Skeletal muscle satellite cell (primary cell): ENCODE measurements around the gene YIF1B.
"Not testable (repeated sequence)": the region's sequence is repeated elsewhere in the genome, so short reads cannot be mapped to it uniquely, and the experiment has no call there.

Source experiments
- H3K27me3 ChIP-seq: 2 replicates; pipeline ENCODE4 v1.7.0; 2013; ENCODE audit warnings: low read length; ENCODE audit not compliant: control insufficient read depth, insufficient read depth
- H3K36me3 ChIP-seq: 2 replicates; pipeline ENCODE4 v1.7.0; 2013; ENCODE audit warnings: mild to moderate bottlenecking, control low read depth, low read length; ENCODE audit not compliant: insufficient read depth
- H3K4me1 ChIP-seq: 2 replicates; pipeline ENCODE4 v1.7.0; 2013; ENCODE audit warnings: low read length; ENCODE audit not compliant: control insufficient read depth, insufficient read depth
- H3K4me2 ChIP-seq: 2 replicates; pipeline ENCODE4 v1.7.0; 2013; ENCODE audit warnings: mild to moderate bottlenecking, low read length
- H3K4me3 ChIP-seq: 2 replicates; pipeline ENCODE4 v1.7.0; 2013; ENCODE audit warnings: low read length
- H3K9ac ChIP-seq: 2 replicates; pipeline ENCODE4 v1.7.0; 2013; ENCODE audit warnings: mild to moderate bottlenecking, low read depth, low read length, moderate library complexity
- H3K9me3 ChIP-seq: replicated peaks from 2 replicates; pipeline ENCODE4 v1.7.0; 2013; ENCODE audit warnings: mild to moderate bottlenecking, control low read depth, low read length

Gene YIF1B

DNA sequence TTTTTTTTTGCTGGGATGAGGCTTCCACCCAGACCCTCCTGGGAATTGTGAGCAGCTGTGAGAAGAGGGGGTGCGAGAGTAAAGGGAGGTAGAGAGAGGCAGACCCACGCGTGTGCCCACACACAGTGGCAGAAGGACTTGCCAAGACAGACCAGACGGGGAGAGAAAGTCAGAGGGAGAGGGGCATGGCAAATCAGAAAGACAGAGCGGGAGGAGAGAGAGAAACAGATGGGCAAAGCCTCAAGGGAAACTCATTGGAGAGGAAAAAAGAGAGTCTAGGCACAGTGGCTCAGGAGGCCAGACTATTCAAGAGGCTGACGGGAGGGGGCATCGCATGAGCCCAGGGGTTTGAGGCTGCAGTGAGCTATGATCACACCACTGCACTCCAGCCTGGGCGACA, 36.9 kb upstream of the YIF1B start:
- Histone ChIP-seq H3K36me3 (no peaks in the 10 kb centered on the region), H3K4me2 (no peak overlapping the region), H3K9me3 (no peaks in the 10 kb centered on the region), H3K4me3 (no peak overlapping the region), H3K4me1 (no peaks in the 10 kb centered on the region), H3K9ac (no peak overlapping the region), H3K27me3 (peaks cover 43% of the 10 kb centered on the region)

DNA sequence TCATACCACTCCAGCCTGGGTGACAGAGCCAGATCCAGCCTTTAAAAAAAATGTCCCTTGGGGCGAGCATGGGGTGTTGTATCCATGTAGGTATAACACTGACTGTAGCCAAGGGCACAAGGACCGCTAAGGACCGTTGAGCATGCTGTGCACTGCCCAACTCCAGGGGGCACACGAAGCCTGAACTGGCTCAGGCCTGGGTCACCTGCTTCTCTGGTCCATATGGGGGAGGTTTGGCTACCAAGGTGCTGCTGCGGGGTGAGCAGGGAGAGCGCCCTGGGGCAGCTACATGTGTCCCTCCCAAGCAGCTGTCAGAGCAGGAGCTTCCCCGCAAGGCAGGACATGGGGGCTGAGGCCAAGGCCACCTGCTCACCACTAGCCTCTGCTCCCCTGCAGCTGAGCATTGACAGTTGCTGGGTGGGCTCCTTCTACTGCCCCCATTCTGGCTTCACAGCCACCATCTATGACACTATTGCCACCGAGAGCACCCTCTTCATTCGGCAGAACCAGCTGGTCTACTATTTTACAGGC, 36.2 kb upstream of the YIF1B start:
- no peak overlapping the region for H3K4me2 ChIP-seq
- no peak overlapping the region for H3K4me3 ChIP-seq
- no peaks in the 10 kb centered on the region for H3K36me3 ChIP-seq
- peaks cover 43% of the 10 kb centered on the region for H3K27me3 ChIP-seq
- no peak overlapping the region for H3K9ac ChIP-seq
- no peaks in the 10 kb centered on the region for H3K9me3 ChIP-seq
- no peaks in the 10 kb centered on the region for H3K4me1 ChIP-seq

DNA sequence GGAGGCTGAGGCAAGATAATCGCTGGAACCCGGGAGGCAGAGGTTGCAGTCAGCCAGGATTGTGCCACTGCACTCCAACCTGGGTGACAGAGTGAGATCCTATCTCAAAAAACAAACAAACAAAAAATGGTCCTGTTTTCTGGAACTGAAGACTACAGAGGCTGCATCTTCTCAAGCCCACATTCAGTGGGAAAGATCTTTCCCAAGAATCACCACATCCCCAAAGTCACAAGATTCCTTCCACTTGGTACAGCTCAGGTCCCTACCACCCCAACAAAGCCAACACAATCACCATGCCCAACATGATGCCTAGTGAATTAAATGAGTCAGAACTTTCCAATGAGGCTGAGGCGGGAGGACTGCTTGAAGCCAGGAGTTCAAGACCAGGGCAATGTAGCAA, 35.1 kb upstream of the YIF1B start:
- Histone ChIP-seq H3K9me3 (no peaks in the 10 kb centered on the region), H3K4me3 (no peak overlapping the region), H3K4me2 (no peak overlapping the region), H3K27me3 (peaks cover 32% of the 10 kb centered on the region), H3K36me3 (no peaks in the 10 kb centered on the region), H3K9ac (no peak overlapping the region), H3K4me1 (no peaks in the 10 kb centered on the region)

DNA sequence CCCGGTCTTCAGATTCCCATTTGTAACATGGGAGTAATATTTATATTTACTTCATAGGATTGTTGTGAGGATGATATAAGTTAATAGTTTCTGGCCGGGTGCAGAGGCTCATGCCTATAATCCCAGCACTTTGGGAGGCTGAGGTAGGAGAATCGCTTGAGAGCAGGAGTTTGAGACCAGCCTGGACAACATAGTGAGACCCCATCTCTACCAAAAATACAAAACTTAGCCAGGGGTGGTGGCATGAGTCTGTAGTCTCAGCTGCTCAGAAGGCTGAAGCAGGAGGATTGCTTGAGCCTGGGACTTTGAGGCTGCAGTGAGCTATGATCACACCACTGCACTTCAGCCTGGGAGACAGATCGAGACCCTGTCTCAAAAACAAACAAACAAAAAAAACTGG, 31.1 kb upstream of the YIF1B start:
- Histone ChIP-seq H3K4me2 (no peak overlapping the region), H3K4me1 (no peaks in the 10 kb centered on the region), H3K27me3 (peaks cover 15% of the 10 kb centered on the region), H3K4me3 (no peak overlapping the region), H3K36me3 (no peaks in the 10 kb centered on the region), H3K9me3 (no peaks in the 10 kb centered on the region), H3K9ac (no peak overlapping the region)

DNA sequence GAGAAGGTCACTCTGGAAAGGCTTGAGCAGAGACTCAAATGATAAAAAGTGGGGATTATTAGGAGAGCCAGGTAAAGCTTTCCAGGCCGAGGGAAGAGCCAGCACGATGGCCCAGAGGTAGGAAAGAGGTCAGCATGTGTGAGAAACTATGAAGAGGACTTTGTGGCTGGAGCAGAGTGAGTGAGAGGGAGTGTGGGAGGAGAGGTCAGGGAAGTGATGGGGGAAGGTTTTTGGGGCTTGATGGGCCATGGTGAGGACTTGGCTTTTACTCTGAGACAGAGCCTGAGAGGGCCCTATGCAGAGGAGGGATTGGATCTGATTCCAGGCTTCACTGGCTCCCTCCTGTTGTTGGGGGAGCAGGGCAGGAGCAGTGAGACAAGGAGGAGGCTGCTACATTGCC, 25.2 kb upstream of the YIF1B start:
- Histone ChIP-seq H3K27me3 (no peaks in the 10 kb centered on the region), H3K4me1 (peaks cover 5% of the 10 kb centered on the region), H3K9me3 (no peaks in the 10 kb centered on the region), H3K36me3 (no peaks in the 10 kb centered on the region), H3K4me2 (no peak overlapping the region), H3K4me3 (no peak overlapping the region), H3K9ac (no peak overlapping the region)

- not testable (repeated sequence) for H3K4me1 ChIP-seq, H3K4me3 ChIP-seq, H3K4me2 ChIP-seq, H3K9ac ChIP-seq, H3K27me3 ChIP-seq, H3K36me3 ChIP-seq, H3K9me3 ChIP-seq
Measured at GRCh38 chr19:38339011-38339410, 23.3 kb upstream of the YIF1B start.

- H3K9me3 ChIP-seq = no peaks in the 10 kb centered on the region
- no peak overlapping the region for H3K9ac ChIP-seq
- H3K4me1 ChIP-seq = peaks cover 5% of the 10 kb centered on the region
- peak overlapping the region; percentile 81 for H3K4me3 ChIP-seq
- no peaks in the 10 kb centered on the region for H3K27me3 ChIP-seq
- peak overlapping the region; percentile 95 for H3K4me2 ChIP-seq
- H3K36me3 ChIP-seq = no peaks in the 10 kb centered on the region
Measured at GRCh38 chr19:38337360-38337653, 21.6 kb upstream of the YIF1B start.

GRCh38 chr19:38336638-38337359, 21.1 kb upstream of the YIF1B start:
- Histone ChIP-seq H3K4me2 (peak overlapping the region; percentile 95), H3K4me1 (peaks cover 5% of the 10 kb centered on the region), H3K9ac (peak overlapping the region; percentile 32), H3K4me3 (peak overlapping the region; percentile 81), H3K27me3 (no peaks in the 10 kb centered on the region), H3K36me3 (no peaks in the 10 kb centered on the region), H3K9me3 (no peaks in the 10 kb centered on the region)

DNA sequence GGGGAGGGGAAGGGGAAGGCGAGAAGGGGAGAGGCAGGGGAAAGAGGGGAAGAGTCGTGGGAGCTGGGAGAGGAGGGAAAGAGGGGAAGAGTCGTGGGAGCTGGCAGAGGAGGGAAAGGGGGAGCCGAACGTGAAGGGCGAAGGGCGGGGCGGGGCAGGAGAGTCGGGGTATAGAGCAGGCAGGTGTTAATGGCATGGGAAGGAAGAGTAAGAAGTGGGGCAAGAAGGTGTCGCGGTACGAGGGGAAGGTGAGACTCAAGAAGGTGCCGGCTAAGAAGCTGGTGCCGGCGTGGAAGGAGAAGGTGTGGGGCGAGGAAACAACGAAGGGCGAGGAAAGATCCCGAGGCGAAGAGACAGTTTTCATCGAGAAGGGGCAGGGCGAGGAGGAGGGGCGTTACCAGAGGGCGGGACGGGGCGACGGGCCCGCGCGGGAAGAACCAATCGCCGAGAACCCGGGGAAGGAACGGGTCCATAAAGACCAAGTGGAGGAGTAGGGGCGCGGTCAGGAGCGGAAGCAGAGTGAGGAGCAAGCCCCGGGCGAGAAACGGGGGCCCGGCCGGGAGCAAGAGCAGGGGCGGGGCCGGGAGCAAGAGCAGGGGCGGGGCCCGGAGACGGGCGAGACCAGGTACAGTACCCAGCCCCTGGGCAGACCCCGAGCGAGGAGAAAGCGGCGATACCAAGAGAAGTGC, 20.3 kb upstream of the YIF1B start:
- Histone ChIP-seq H3K9ac (peak overlapping the region; percentile 62), H3K27me3 (no peaks in the 10 kb centered on the region), H3K4me3 (peak overlapping the region; percentile 81)

DNA sequence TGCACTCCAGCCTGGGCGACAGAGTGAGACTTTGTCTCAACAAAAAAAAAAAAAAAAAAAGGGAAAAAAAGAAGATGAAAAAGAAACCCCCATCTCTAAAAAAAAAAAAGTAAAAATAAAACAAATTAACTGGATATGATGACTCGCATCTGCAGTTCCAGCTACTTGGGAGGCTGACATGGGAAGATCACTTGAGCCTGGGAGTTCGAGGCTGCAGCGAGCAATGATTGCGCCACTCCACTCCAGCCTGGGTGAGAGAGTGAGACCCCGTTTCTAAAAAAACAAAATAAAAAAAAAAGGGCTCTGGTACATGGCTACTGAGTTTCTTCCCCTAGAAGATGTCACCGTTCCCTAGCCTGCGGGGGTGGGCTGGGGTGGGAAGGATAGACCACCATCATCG, 17.5 kb upstream of the YIF1B start:
- H3K27me3 ChIP-seq = no peaks in the 10 kb centered on the region
- no peak overlapping the region for H3K4me3 ChIP-seq
- H3K4me1 ChIP-seq = peaks cover 5% of the 10 kb centered on the region
- H3K4me2 ChIP-seq = no peak overlapping the region
- peaks cover 3% of the 10 kb centered on the region for H3K36me3 ChIP-seq
- no peak overlapping the region for H3K9ac ChIP-seq
- H3K9me3 ChIP-seq = no peaks in the 10 kb centered on the region

More for the DNA sequence above, 20.3 kb upstream of the YIF1B start:
- Histone ChIP-seq H3K4me1 (peaks cover 5% of the 10 kb centered on the region), H3K4me2 (peak overlapping the region; percentile 95), H3K36me3 (no peaks in the 10 kb centered on the region), H3K9me3 (no peaks in the 10 kb centered on the region)

GRCh38 chr19:38331728-38332127, 16.0 kb upstream of the YIF1B start:
- Histone ChIP-seq H3K4me1 (no peaks in the 10 kb centered on the region), H3K27me3 (no peaks in the 10 kb centered on the region), H3K4me2 (no peak overlapping the region), H3K36me3 (peaks cover 18% of the 10 kb centered on the region), H3K9me3 (no peaks in the 10 kb centered on the region), H3K4me3 (no peak overlapping the region), H3K9ac (no peak overlapping the region)

DNA sequence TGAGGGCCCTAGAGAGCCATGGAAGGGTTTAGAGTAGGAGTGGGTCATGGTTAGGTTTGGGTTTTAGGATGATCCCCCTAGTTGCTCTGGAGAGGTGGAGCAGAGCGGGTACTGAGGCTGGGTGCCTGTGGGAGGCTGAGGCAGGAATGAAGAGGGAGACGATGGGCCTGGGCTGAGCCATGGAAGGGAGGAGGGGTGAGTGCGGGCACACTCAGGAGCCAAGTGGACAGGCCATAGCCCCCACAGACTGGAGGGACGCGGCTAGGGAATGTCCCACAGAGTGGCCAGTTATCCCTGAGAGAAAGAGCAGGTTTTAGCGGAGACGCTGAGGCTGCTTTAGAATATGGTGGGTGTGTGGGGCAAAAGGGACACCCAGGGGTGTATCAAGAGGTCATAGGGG, 13.9 kb upstream of the YIF1B start:
- no peaks in the 10 kb centered on the region for H3K27me3 ChIP-seq
- no peak overlapping the region for H3K4me3 ChIP-seq
- H3K4me1 ChIP-seq = no peaks in the 10 kb centered on the region
- no peak overlapping the region for H3K4me2 ChIP-seq
- H3K36me3 ChIP-seq = peaks cover 26% of the 10 kb centered on the region
- no peak overlapping the region for H3K9ac ChIP-seq
- no peaks in the 10 kb centered on the region for H3K9me3 ChIP-seq
